Heart left ventricle (tissue), 16 donors: ENCODE results near the gene CAMKMT. TPM values are rescaled to one million over a fixed set of nuclear protein-coding genes. Genes with fewer than 3 reads are reported as not detected.

Source experiments
- ATAC-seq, 4 donors: fragments of 200-7000 bp; cut with Tn5 transposase; one replicate each; pipeline ENCODE4 v1.9.1; 2020 to 2022; ENCODE audit warnings: moderate library complexity in 4 of 4, mild to moderate bottlenecking in 3 of 4, moderate number of reproducible peaks in 1 of 4
- DNase-seq, 5 donors: peaks; one replicate each; pipeline ENCODE4 v3.0.0-alpha.2; 2020
- H3K27ac ChIP-seq, 12 donors: fragments of 200-600 bp; sonication (generic) in 4 of 12; one replicate each; pipeline versions ENCODE4 v1.5.0 to v1.8.0; 2016 to 2022; ENCODE audit warnings: mild to moderate bottlenecking in 2 of 12
- H3K27me3 ChIP-seq, 9 donors: fragments of 200-600 bp; sonication (generic) in 2 of 9; one replicate each; pipeline versions ENCODE4 v1.5.1 to v1.8.0; 2016 to 2022; ENCODE audit warnings: mild to moderate bottlenecking in 3 of 9
- H3K36me3 ChIP-seq, 9 donors: fragments of 200-600 bp; sonication (generic) in 2 of 9; one replicate each; pipeline versions ENCODE4 v1.5.0 to v1.8.0; 2018 to 2022; ENCODE audit warnings: mild to moderate bottlenecking in 2 of 9
- H3K4me1 ChIP-seq, 12 donors: fragments of 200-600 bp; sonication (generic) in 4 of 12; one replicate each; pipeline versions ENCODE4 v1.5.0 to v1.8.0; 2016 to 2022; ENCODE audit warnings: mild to moderate bottlenecking in 3 of 12
- H3K4me3 ChIP-seq, 12 donors: fragments of 200-600 bp; sonication (generic) in 4 of 12; one replicate each; pipeline versions ENCODE4 v1.5.0 to v1.8.0; 2017 to 2022; ENCODE audit warnings: mild to moderate bottlenecking in 9 of 12, moderate library complexity in 4 of 12
- H3K9me3 ChIP-seq, 12 donors: fragments of 200-600 bp; sonication (generic) in 4 of 12; one replicate each; pipeline versions ENCODE4 v1.5.0 to v1.8.0; 2016 to 2022; ENCODE audit warnings: mild to moderate bottlenecking in 1 of 12
- POLR2A ChIP-seq, 2 donors: fragments of 450-650 bp; IDR thresholded peaks; one replicate each; pipeline ENCODE4 v1.6.1; 2017; ENCODE audit warnings: antibody characterized with exemption in 2 of 2, mild to moderate bottlenecking in 2 of 2, moderate library complexity in 2 of 2
- WGBS, 4 donors: extraction: QIAGEN DNeasy Blood & Tissue Kit in 2 of 4; methylation state at CpG; one replicate each; pipeline versions ENCODE4 v1.1.5 to v1.1.7; 2013 to 2018; 5-methylcytosine and 5-hydroxymethylcytosine counted together
- intact Hi-C, 10 donors: fragments of 100-400 bp; cut with DNase I; formaldehyde crosslinking; loops; one replicate each; pipeline versions ENCODE4 v1.11.1 to v1.14.2; 2022
- polyA plus RNA-seq, 2 donors: library from polyadenylated mRNA; stranded (reverse); fragments of 200-250 nt; gene quantifications; one replicate each; pipeline ENCODE4 v1.2.3, GENCODE V29; 2013
- total RNA-seq, 9 donors: library from RNA; depleted of rRNA in 2 of 9; stranded (reverse); fragments of >200 nt in 2 of 9; fragmentation: NEBNext Ultra II Directional in 3 of 9; extraction: Animal tissue kit (Norgen Biotek cat#: 25700) in 3 of 9; gene quantifications; one replicate each; pipeline versions ENCODE4 v1.1.0 to v1.2.4, GENCODE V29; 2016 to 2023
- TF ChIP-seq, protein P1 (sequence below), 12 donors: fragments of 200-600 bp; sonication (generic) in 4 of 12; IDR thresholded peaks; one replicate each; pipeline versions ENCODE4 v1.5.0 to v1.8.0; 2018 to 2022; ENCODE audit warnings: antibody characterized with exemption in 12 of 12, mild to moderate bottlenecking in 5 of 12
- donor health status: ischemic (EF 13 %, LVEDD 7.1; RV severe dilation, severe dysfunction).
- donor health status: healthy with polysubstance abuse.
- donor health status: DM: no; HTN: yes; CAD: no.
- donor health status: DM: no; HTN: no; CAD: no.
- donor health status: ischemic (EF 25% LVEDD 6.9; RV normal size, moderate dysfunction).
- donor health status: ischemic (EF 25% LVEDD 5.7; RV mildly dilated, moderate dysfunction).
- donor health status: healthy.
- donor health status: DM: yes; HTN: yes; CAD: no.
- donor health status: ischemic (EF 35%, LVEDD 5.7; RV mildly dilated, moderate dysfunction).
- donor health status: nonischemic (EF 11% LVEDD 7.7; RV severe dilation, severe dysfunction).
- donor health status: DM: yes; HTN: yes; CAD: no.
- donor health status: PGD.
- donor health status: ischemic (EF 29% LVEDD 5.4; RV normal size, mild dysfunction).
- donor health status: nonischemic (EF 23%, LVEDD 6.1; RV moderate dilation, normal function).

The CAMKMT gene
- total and polyA plus RNA-seq, 11 donors = 2.5 to 10.1 (median 4.4) TPM

GRCh38 chr2:44328750-44329149, 33.0 kb upstream of the CAMKMT start:
- TF ChIP-seq, protein P1, sequence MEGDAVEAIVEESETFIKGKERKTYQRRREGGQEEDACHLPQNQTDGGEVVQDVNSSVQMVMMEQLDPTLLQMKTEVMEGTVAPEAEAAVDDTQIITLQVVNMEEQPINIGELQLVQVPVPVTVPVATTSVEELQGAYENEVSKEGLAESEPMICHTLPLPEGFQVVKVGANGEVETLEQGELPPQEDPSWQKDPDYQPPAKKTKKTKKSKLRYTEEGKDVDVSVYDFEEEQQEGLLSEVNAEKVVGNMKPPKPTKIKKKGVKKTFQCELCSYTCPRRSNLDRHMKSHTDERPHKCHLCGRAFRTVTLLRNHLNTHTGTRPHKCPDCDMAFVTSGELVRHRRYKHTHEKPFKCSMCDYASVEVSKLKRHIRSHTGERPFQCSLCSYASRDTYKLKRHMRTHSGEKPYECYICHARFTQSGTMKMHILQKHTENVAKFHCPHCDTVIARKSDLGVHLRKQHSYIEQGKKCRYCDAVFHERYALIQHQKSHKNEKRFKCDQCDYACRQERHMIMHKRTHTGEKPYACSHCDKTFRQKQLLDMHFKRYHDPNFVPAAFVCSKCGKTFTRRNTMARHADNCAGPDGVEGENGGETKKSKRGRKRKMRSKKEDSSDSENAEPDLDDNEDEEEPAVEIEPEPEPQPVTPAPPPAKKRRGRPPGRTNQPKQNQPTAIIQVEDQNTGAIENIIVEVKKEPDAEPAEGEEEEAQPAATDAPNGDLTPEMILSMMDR (IDR thresholded peaks at IDR 0.05) = no peak
- ATAC-seq (no peak), DNase-seq (no peak)
- WGBS, 4 donors = 92 to 98% (median 94%) methylated on average over 2 of the region's 2 CpGs
- H3K27me3 ChIP-seq = no peaks in the 10 kb centered on the region
- H3K27ac ChIP-seq = no peak overlapping the region
- peaks cover 0 to 98% (median 80%) of the 10 kb centered on the region in 9 donors for H3K36me3 ChIP-seq
- H3K4me3 ChIP-seq = no peak overlapping the region
- H3K9me3 ChIP-seq = no peaks in the 10 kb centered on the region
- intact Hi-C loops = loop anchor here in 2 of 10 donors (10.0 kb wide), 2 partner anchors 84 to 244 kb away; no protein-coding TSS in a partner anchor
- peaks cover 0 to 27% (median 8%) of the 10 kb centered on the region in 12 donors for H3K4me1 ChIP-seq

DNA sequence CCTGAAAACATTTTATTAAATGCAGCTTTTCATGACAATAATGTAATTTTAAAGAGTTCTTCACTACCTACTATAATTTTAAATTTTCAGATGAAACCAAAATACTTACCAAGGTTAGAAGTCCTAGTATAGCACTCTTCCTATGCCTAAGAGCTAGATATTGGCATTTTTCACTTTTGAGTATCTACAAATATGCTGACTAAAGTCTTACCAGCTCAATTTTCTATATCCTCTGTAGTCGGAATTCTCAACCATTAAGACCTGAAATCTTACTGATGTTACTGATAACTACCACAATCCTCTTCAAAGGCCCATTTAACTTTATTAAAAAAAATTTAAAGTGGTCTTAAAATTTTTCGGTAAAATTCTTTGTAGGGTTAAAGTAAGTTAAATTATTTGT, 32.4 kb upstream of the CAMKMT start:
- Histone ChIP-seq H3K4me3 (no peak overlapping the region), H3K27me3 (no peaks in the 10 kb centered on the region), H3K36me3 (peaks cover 0 to 96% (median 75%) of the 10 kb centered on the region in 9 donors), H3K4me1 (peaks cover 0 to 33% (median 8%) of the 10 kb centered on the region in 12 donors), H3K9me3 (no peaks in the 10 kb centered on the region), H3K27ac (no peak overlapping the region)
- TF ChIP-seq, protein P1 (IDR thresholded peaks at IDR 0.05) = no peak
- no peak for TF ChIP-seq POLR2A (IDR thresholded peaks at IDR 0.05)
- 93 to 96% (median 94%) methylated on average over 2 of the region's 2 CpGs for WGBS, 4 donors
- intact Hi-C loops = loop anchor here in 2 of 10 donors (10.0 kb wide), 2 partner anchors 85 to 245 kb away; no protein-coding TSS in a partner anchor
- DNase-seq (no peak), ATAC-seq (no peak)

- H3K4me3 ChIP-seq = no peak overlapping the region
- intact Hi-C loops = loop anchor here in 1 of 10 donors (10.0 kb wide), 1 partner anchor 86 kb away; no protein-coding TSS in a partner anchor
- no peaks in the 10 kb centered on the region for H3K9me3 ChIP-seq
- peaks cover 0 to 99% (median 69%) of the 10 kb centered on the region in 9 donors for H3K36me3 ChIP-seq
- no peak overlapping the region for H3K27ac ChIP-seq
- TF ChIP-seq POLR2A (IDR thresholded peaks at IDR 0.05) = no peak
- TF ChIP-seq, protein P1 (IDR thresholded peaks at IDR 0.05) = no peak
- H3K4me1 ChIP-seq = peaks cover 0 to 22% (median under 1%) of the 10 kb centered on the region in 12 donors
- ATAC-seq (no peak), DNase-seq (no peak)
- WGBS, 4 donors = 96 to 100% (median 97%) methylated on average over 1 of the region's 1 CpG
- H3K27me3 ChIP-seq = no peaks in the 10 kb centered on the region
These were observed 30.9 kb upstream of the CAMKMT start for GRCh38 chr2:44330801-44331200.

- WGBS, 4 donors = 40 to 58% (median 47%) methylated on average over 1 of the region's 1 CpG
- no peak for ATAC-seq
- peaks cover 0 to 17% (median 0%) of the 10 kb centered on the region in 12 donors for H3K4me1 ChIP-seq
- intact Hi-C loops = loop anchor here in 1 of 10 donors (10.0 kb wide), 1 partner anchor 89 kb away; no protein-coding TSS in a partner anchor
- peaks cover 0 to 100% (median 71%) of the 10 kb centered on the region in 9 donors for H3K36me3 ChIP-seq
- no peaks in the 10 kb centered on the region for H3K27me3 ChIP-seq
- DNase-seq = no peak
- H3K9me3 ChIP-seq = no peaks in the 10 kb centered on the region
- TF ChIP-seq, protein P1 (IDR thresholded peaks at IDR 0.05) = no peak
- no peak for TF ChIP-seq POLR2A (IDR thresholded peaks at IDR 0.05)
- H3K4me3 ChIP-seq = no peak overlapping the region
- H3K27ac ChIP-seq = peak overlapping the region in 1 of 12 donors; percentile 8
These were observed 27.8 kb upstream of the CAMKMT start for GRCh38 chr2:44333994-44334393.
